PC-9 (cell line): ENCODE measurements around the gene FOXD2. TPM values are rescaled to one million over a fixed set of nuclear protein-coding genes. Genes with fewer than 3 reads are reported as not detected.

Experiments
- BruUV-seq: library from RNA; stranded (reverse); fragments of 400-500 nt; replicated peaks from 2 replicates; lab custom pipeline; 2021; lab: Mats Ljungman, UMichigan
- CTCF ChIA-PET: fragments of 300-600 bp; sonication (Branson Sonifier 250); formaldehyde crosslinking; loops from one replicate; lab custom pipeline; 2022; ENCODE audit warnings: antibody characterized with exemption; lab: Charles Lee
- POLR2A ChIA-PET: fragments of 300-600 bp; sonication (Branson Sonifier 250); formaldehyde crosslinking; loops from one replicate; lab custom pipeline; 2022; ENCODE audit warnings: antibody characterized with exemption; ENCODE audit not compliant: unreplicated experiment; lab: Charles Lee
- DNase-seq, 2 experiments: peaks; one replicate each; pipeline versions ENCODE4 v3.0.0 to v3.0.0-alpha.2; 2015 to 2022; ENCODE audit warnings: mixed read lengths in 1 of 2
- H2AFZ ChIP-seq: fragments of 200-600 bp; sonication (generic); 2 replicates; pipeline ENCODE4 v1.8.1; 2017; ENCODE audit warnings: antibody characterized with exemption
- H3F3A ChIP-seq: fragments of 200-600 bp; sonication (generic); 2 replicates; pipeline ENCODE4 v1.8.1; 2017; ENCODE audit warnings: antibody characterized with exemption, mild to moderate bottlenecking, low read depth; ENCODE audit not compliant: insufficient read depth
- H3K27ac ChIP-seq: fragments of 200-600 bp; sonication (generic); 2 replicates; pipeline ENCODE4 v1.6.1; 2016; ENCODE audit warnings: mixed run types
- H3K27me3 ChIP-seq: fragments of 200-600 bp; sonication (generic); 2 replicates; pipeline ENCODE4 v1.6.1; 2016; ENCODE audit warnings: low read depth, mixed run types; ENCODE audit not compliant: insufficient read depth
- H3K36me3 ChIP-seq: fragments of 200-600 bp; sonication (generic); 2 replicates; pipeline ENCODE4 v1.6.1; 2016; ENCODE audit warnings: low read depth, mixed run types
- H3K4me1 ChIP-seq: fragments of 200-600 bp; sonication (generic); replicated peaks from 2 replicates; pipeline ENCODE4 v1.6.1; 2016; ENCODE audit warnings: mixed run types; ENCODE audit not compliant: insufficient read depth
- H3K4me2 ChIP-seq: fragments of 200-600 bp; sonication (generic); 2 replicates; pipeline ENCODE4 v1.6.1; 2017; ENCODE audit warnings: mixed run types
- H3K4me3 ChIP-seq: fragments of 200-600 bp; sonication (generic); 2 replicates; pipeline ENCODE4 v1.6.1; 2016; ENCODE audit warnings: mixed run types
- H3K79me2 ChIP-seq: fragments of 200-600 bp; sonication (generic); 2 replicates; pipeline ENCODE4 v1.6.1; 2017; ENCODE audit warnings: low read depth, mixed run types
- H3K9me2 ChIP-seq: fragments of 200-600 bp; sonication (generic); 2 replicates; pipeline ENCODE4 v1.8.1; 2017; ENCODE audit warnings: mild to moderate bottlenecking; ENCODE audit not compliant: insufficient read depth
- H3K9me3 ChIP-seq: fragments of 200-600 bp; sonication (generic); 2 replicates; pipeline ENCODE4 v1.8.1; 2016; ENCODE audit warnings: low read depth; ENCODE audit not compliant: insufficient read depth
- H4K20me1 ChIP-seq: fragments of 200-600 bp; sonication (generic); 2 replicates; pipeline ENCODE4 v1.8.1; 2017; ENCODE audit not compliant: insufficient read depth
- EZH2 ChIP-seq: fragments of 200-600 bp; sonication (generic); IDR thresholded peaks from 2 replicates; pipeline ENCODE4 v1.8.0; 2017; ENCODE audit warnings: antibody characterized with exemption, low read depth
- intact Hi-C: fragments of 100-400 bp; cut with micrococcal nuclease; formaldehyde crosslinking; loops from one replicate; pipeline ENCODE4 v1.10.0; 2022; ENCODE audit not compliant: unreplicated experiment
- total RNA-seq: library from RNA; stranded (reverse); gene quantifications from 2 replicates; pipeline ENCODE4 v1.2.3, GENCODE V29; 2021
- TF ChIP-seq, protein P1 (sequence below): fragments of 200-600 bp; sonication (generic); conservative IDR thresholded peaks from 2 replicates; pipeline ENCODE4 v1.6.1; 2017; ENCODE audit warnings: mixed run types, antibody characterized with exemption, mild to moderate bottlenecking, moderate library complexity

The FOXD2 gene
- total RNA-seq, 1 experiment from 2014 or later: 0.35 TPM

DNA sequence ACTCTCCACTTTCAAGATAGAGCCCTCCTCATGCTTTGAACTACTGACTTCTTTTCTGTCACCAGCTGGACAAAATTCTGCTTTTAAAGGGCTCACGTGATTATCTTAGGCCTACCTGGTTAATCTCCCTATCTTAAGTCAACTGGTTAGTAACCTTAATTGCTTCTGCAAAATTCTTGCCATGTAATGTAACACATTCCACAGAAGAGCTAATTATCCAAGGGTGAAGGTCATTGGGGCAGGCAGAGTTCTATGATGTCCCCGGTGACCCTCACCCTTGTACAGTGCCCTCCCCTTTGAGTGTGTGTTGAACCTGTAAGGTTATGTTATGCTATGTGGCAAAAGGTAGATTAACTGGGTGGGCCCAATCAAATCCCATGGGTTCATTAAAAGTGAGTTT, 47.0 kb upstream of the FOXD2 start:
- no peak overlapping the region for H3K4me2 ChIP-seq

DNA sequence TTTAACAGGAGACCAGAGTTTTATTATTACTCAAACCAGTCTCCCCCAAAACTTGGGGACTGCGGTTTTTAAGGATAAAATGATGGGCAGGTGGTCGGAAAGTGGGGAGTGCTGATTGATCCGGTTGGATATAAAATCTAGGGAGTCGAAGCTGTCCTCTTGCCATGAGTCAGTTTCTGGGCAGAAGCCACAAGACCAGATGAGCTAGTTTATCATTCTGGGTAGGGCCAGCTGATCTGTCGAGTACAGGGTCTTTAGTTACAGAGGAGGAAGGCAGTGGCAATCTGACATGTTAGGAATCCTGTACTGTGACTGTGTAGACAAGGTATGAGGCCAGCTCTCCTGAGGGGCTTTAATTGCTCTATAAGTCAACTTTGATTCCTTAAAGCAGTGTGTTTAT, 44.7 kb upstream of the FOXD2 start:
- Histone ChIP-seq H3K9me2 (no peaks in the 10 kb centered on the region), H3K79me2 (no peaks in the 10 kb centered on the region), H3K27me3 (no peaks in the 10 kb centered on the region), H4K20me1 (no peaks in the 10 kb centered on the region), H3K27ac (no peak overlapping the region), H3K36me3 (no peaks in the 10 kb centered on the region), H3K4me3 (no peak overlapping the region), H3K9me3 (no peaks in the 10 kb centered on the region), H2AFZ (no peak overlapping the region), H3K4me2 (peak overlapping the region; percentile 20; the same call in 1 of the 2 replicates), H3F3A (no peaks in the 10 kb centered on the region), H3K4me1 (peaks cover 9% of the 10 kb centered on the region; the same call in 1 of the 2 replicates)
- BruUV-seq: no TSS peak
- ChIA-PET POLR2A (no interaction called here), CTCF (no interaction called here)
- intact Hi-C loops: no loop called here
- peak in 1 of 2 experiments; percentile 56 for DNase-seq
- no peak for TF ChIP-seq EZH2
- TF ChIP-seq, protein P1, sequence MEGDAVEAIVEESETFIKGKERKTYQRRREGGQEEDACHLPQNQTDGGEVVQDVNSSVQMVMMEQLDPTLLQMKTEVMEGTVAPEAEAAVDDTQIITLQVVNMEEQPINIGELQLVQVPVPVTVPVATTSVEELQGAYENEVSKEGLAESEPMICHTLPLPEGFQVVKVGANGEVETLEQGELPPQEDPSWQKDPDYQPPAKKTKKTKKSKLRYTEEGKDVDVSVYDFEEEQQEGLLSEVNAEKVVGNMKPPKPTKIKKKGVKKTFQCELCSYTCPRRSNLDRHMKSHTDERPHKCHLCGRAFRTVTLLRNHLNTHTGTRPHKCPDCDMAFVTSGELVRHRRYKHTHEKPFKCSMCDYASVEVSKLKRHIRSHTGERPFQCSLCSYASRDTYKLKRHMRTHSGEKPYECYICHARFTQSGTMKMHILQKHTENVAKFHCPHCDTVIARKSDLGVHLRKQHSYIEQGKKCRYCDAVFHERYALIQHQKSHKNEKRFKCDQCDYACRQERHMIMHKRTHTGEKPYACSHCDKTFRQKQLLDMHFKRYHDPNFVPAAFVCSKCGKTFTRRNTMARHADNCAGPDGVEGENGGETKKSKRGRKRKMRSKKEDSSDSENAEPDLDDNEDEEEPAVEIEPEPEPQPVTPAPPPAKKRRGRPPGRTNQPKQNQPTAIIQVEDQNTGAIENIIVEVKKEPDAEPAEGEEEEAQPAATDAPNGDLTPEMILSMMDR: no peak

More for the DNA sequence above, 47.0 kb upstream of the FOXD2 start:
- Histone ChIP-seq H3F3A (no peaks in the 10 kb centered on the region), H3K9me3 (no peaks in the 10 kb centered on the region), H3K27ac (no peak overlapping the region), H4K20me1 (no peaks in the 10 kb centered on the region), H3K4me3 (no peak overlapping the region), H3K4me1 (peaks cover 9% of the 10 kb centered on the region; the same call in 1 of the 2 replicates), H3K9me2 (no peaks in the 10 kb centered on the region; the same call in 1 of the 2 replicates), H3K79me2 (no peaks in the 10 kb centered on the region), H3K36me3 (no peaks in the 10 kb centered on the region), H2AFZ (no peak overlapping the region), H3K27me3 (no peaks in the 10 kb centered on the region)
- intact Hi-C loops: no loop called here
- CTCF ChIA-PET: no interaction called here
- DNase-seq: no peak
- POLR2A ChIA-PET: no interaction called here
- TF ChIP-seq, protein P1: no peak
- TF ChIP-seq EZH2: no peak
- BruUV-seq: no TSS peak

DNA sequence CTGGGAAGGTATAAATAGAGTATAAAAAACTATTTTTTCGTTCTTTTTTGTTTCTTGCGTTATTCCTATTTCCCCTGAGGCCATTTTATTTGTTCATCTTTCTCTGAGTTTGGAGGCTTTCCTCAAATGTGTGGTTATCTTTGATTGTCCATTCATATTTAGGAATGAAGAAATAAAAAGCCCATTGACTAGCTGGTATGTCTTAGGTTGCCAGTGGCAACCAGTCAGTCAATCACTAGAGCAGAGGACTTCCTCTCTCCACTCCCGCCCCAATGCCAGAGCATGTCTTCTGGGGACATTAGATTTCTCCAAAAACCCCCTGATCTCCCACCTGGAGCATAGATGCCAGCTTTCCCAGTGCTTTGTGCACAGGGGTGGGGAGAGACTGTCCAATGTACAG, 42.4 kb upstream of the FOXD2 start:
- DNase-seq: no peak
- H2AFZ ChIP-seq: no peak overlapping the region
- H3K4me3 ChIP-seq: no peak overlapping the region
- no TSS peak for BruUV-seq
- intact Hi-C loops: no loop called here
- H3K9me2 ChIP-seq: no peaks in the 10 kb centered on the region
- H3K27ac ChIP-seq: no peak overlapping the region
- H3K79me2 ChIP-seq: no peaks in the 10 kb centered on the region
- TF ChIP-seq EZH2: no peak
- TF ChIP-seq, protein P1: no peak
- ChIA-PET CTCF (no interaction called here), POLR2A (no interaction called here)
- peaks cover 9% of the 10 kb centered on the region; the same call in 1 of the 2 replicates for H3K4me1 ChIP-seq
- no peaks in the 10 kb centered on the region for H3K27me3 ChIP-seq
- H3K4me2 ChIP-seq: no peak overlapping the region
- no peaks in the 10 kb centered on the region for H4K20me1 ChIP-seq
- H3K9me3 ChIP-seq: no peaks in the 10 kb centered on the region
- H3F3A ChIP-seq: no peaks in the 10 kb centered on the region
- H3K36me3 ChIP-seq: no peaks in the 10 kb centered on the region
